Stomach (tissue), 4 donors: Measurements from ENCODE around the gene SLC37A1.

Experiments used
- CTCF ChIP-seq, 7 experiments: fragments of 450-650 bp in 4 of 7; fragments of 200-600 bp in 3 of 7; sonication (generic) in 3 of 7; IDR thresholded peaks; one replicate each; pipeline ENCODE4 v1.5.1; 2016 to 2019; ENCODE audit warnings: antibody characterized with exemption in 7 of 7, control low read depth in 2 of 7, mild to moderate bottlenecking in 1 of 7
- EP300 ChIP-seq: sonication (generic); formaldehyde crosslinking; IDR thresholded peaks from one replicate; pipeline ENCODE4 v1.6.1; 2017; ENCODE audit warnings: antibody characterized with exemption
- POLR2AphosphoS5 ChIP-seq, 3 donors: sonication (generic); formaldehyde crosslinking; IDR thresholded peaks; one replicate each; pipeline ENCODE4 v1.6.1; 2016; ENCODE audit warnings: antibody characterized with exemption in 3 of 3

DNA sequence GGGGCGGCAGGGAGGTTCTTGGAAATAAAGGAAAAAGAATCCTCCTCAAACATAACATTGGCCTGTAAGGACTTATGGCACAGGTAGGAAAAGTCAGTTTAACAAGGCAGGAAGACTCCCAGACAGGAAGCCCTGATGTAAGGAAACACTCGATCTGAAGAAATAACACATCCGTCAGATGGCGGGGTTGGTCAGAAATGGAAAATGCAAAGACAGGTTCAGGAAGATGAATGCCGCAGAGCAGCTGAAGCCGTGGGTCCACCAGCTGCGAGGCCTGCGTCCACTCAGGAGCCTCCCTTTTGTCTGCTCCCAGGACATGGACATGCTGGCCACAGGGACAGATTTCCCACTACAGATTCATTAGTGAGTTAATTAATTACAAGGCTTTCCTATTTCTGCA is 21.5 kb upstream of the SLC37A1 start:
- TF ChIP-seq CTCF (IDR thresholded peaks at IDR 0.05) (no peak), POLR2AphosphoS5 (IDR thresholded peaks at IDR 0.05) (no peak), EP300 (no peak)
